DOHH2 (cell line): ENCODE data around the gene PPFIBP2.

Experiments
- H3F3A ChIP-seq: fragments of 200-600 bp; sonication (generic), shearing (Covaris generic); 2 replicates; pipeline ENCODE4 v1.6.0; 2016; ENCODE audit warnings: antibody characterized with exemption, mild to moderate bottlenecking; ENCODE audit not compliant: control insufficient read depth, insufficient read depth
- H3K27ac ChIP-seq: fragments of 200-600 bp; sonication (generic); 2 replicates; pipeline ENCODE4 v1.5.1; 2014; ENCODE audit warnings: low read depth, mild to moderate bottlenecking, low read length, moderate library complexity
- H3K27me3 ChIP-seq: fragments of 200-600 bp; sonication (generic); 2 replicates; pipeline ENCODE4 v1.6.1; 2014; ENCODE audit warnings: mild to moderate bottlenecking, low read length, mixed read lengths; ENCODE audit not compliant: control insufficient read depth
- H3K36me3 ChIP-seq: fragments of 200-600 bp; sonication (generic); 2 replicates; pipeline ENCODE4 v1.6.1; 2014; ENCODE audit warnings: mild to moderate bottlenecking, low read length, moderate library complexity, mixed read lengths; ENCODE audit not compliant: control insufficient read depth
- H3K4me1 ChIP-seq: fragments of 200-600 bp; sonication (generic); 2 replicates; pipeline ENCODE4 v1.6.1; 2014; ENCODE audit warnings: mild to moderate bottlenecking, low read length, mixed read lengths; ENCODE audit not compliant: control insufficient read depth
- H3K4me2 ChIP-seq: fragments of 200-600 bp; sonication (generic); 2 replicates; pipeline ENCODE4 v1.6.0; 2014; ENCODE audit warnings: mild to moderate bottlenecking, low read length, moderate library complexity
- H3K4me3 ChIP-seq: fragments of 200-600 bp; sonication (generic); 2 replicates; pipeline ENCODE4 v1.5.1; 2014; ENCODE audit warnings: mild to moderate bottlenecking, low read length, mixed read lengths
- H3K79me2 ChIP-seq: fragments of 200-600 bp; sonication (generic); 2 replicates; pipeline ENCODE4 v1.6.1; 2014; ENCODE audit warnings: mild to moderate bottlenecking, low read length, mixed read lengths; ENCODE audit not compliant: control insufficient read depth
- H3K9me2 ChIP-seq: fragments of 200-600 bp; sonication (generic); replicated peaks from 2 replicates; pipeline ENCODE4 v1.6.1; 2014; ENCODE audit warnings: mild to moderate bottlenecking, low read length, mixed read lengths; ENCODE audit not compliant: control insufficient read depth
- H3K9me3 ChIP-seq: fragments of 200-600 bp; sonication (generic); 2 replicates; pipeline ENCODE4 v1.6.1; 2014; ENCODE audit warnings: antibody characterized with exemption, low read length, mixed read lengths; ENCODE audit not compliant: control insufficient read depth, insufficient read depth
- H4K20me1 ChIP-seq: fragments of 200-600 bp; sonication (generic); 2 replicates; pipeline ENCODE4 v1.6.0; 2014; ENCODE audit warnings: low read depth, mild to moderate bottlenecking, antibody characterized with exemption, low read length, moderate library complexity; ENCODE audit not compliant: control insufficient read depth, insufficient read depth
- EZH2phosphoT487 ChIP-seq: fragments of 200-600 bp; sonication (generic); IDR thresholded peaks from 2 replicates; pipeline ENCODE4 v1.6.1; 2017; ENCODE audit warnings: borderline replicate concordance, mild to moderate bottlenecking, antibody characterized with exemption, low read length, moderate library complexity, mixed read lengths
- TF ChIP-seq, protein P1 (sequence below): fragments of 200-600 bp; sonication (generic); IDR thresholded peaks from one replicate; pipeline ENCODE4 v1.5.1; 2014; ENCODE audit warnings: antibody characterized with exemption, mild to moderate bottlenecking, low read depth, low read length; ENCODE audit not compliant: poor library complexity, severe bottlenecking

The PPFIBP2 gene

DNA sequence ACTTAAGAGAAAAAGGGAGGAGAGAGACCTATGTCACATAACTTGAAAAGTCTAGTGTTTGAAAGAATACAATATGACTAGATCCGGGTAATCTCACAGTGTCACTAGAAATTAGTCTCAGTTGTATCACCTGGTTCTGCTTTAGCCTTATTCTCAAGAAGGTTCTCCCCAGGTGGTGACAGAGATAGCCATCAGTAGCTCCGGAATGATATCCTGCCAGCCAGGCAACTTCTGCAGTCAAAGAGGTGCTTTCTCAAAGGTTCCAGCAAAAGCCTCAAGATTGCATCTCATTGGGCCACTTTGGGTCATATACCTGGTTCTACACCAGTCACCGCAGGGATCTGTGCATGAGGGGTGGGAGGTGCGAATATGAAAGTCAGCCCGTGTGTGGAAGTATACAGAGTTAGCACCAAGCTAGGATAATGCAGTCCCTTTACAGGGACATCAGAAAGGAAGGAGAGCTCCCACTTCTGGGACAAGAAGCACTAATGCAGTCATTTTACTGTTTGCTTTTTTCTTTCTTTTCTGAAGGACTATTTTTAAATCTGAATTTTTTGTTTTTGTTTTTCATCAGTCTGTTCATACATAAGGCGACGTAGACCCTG is 98.4 kb downstream of the PPFIBP2 start:
- Histone ChIP-seq H3K36me3 (peaks cover 3% of the 10 kb centered on the region; the same call in 1 of the 2 replicates), H4K20me1 (no peaks in the 10 kb centered on the region), H3K79me2 (no peaks in the 10 kb centered on the region), H3K9me3 (no peaks in the 10 kb centered on the region), H3K4me1 (no peaks in the 10 kb centered on the region), H3K9me2 (no peaks in the 10 kb centered on the region), H3K27me3 (no peaks in the 10 kb centered on the region), H3K4me2 (no peak overlapping the region), H3K4me3 (no peak overlapping the region), H3K27ac (no peak overlapping the region), H3F3A (no peaks in the 10 kb centered on the region)
- TF ChIP-seq EZH2phosphoT487 = no peak
- TF ChIP-seq, protein P1, sequence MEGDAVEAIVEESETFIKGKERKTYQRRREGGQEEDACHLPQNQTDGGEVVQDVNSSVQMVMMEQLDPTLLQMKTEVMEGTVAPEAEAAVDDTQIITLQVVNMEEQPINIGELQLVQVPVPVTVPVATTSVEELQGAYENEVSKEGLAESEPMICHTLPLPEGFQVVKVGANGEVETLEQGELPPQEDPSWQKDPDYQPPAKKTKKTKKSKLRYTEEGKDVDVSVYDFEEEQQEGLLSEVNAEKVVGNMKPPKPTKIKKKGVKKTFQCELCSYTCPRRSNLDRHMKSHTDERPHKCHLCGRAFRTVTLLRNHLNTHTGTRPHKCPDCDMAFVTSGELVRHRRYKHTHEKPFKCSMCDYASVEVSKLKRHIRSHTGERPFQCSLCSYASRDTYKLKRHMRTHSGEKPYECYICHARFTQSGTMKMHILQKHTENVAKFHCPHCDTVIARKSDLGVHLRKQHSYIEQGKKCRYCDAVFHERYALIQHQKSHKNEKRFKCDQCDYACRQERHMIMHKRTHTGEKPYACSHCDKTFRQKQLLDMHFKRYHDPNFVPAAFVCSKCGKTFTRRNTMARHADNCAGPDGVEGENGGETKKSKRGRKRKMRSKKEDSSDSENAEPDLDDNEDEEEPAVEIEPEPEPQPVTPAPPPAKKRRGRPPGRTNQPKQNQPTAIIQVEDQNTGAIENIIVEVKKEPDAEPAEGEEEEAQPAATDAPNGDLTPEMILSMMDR = no peak

DNA sequence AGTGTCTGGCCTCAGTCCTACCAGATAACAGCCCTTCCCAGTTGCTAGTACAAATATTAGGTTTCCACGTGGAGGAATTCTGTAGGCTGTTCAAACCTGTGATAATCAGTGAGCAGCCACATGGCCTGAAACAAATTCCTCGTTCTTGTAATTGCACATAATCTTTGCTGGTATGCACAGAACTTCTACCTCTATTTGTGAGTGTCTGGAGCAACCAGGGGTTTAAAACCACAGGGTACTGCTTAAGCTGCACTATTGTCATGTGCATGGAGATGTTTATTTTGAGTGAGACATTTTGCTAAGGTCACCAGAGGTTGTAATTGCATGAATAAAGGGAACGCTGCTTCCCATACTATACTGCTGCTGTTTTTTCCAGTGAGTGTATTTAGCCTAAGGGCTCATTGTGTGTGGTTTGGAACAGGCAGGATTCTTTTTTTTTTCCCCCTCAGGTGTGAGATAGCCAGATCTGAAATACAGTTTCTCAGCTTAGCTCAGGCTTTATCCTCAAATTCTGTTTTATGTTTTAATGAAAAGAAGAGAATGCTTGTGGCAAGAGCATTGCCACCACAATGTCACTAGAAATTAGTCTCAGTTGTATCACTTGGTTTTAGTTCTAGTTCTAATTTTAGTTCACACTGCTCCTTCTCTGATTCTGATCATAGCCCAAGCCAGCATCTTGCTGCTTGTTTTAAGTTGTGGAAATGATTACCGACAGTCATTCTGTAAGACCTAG is 99.0 kb downstream of the PPFIBP2 start:
- peaks cover 3% of the 10 kb centered on the region; the same call in 1 of the 2 replicates for H3K36me3 ChIP-seq
- H3K4me2 ChIP-seq = no peak overlapping the region

DNA sequence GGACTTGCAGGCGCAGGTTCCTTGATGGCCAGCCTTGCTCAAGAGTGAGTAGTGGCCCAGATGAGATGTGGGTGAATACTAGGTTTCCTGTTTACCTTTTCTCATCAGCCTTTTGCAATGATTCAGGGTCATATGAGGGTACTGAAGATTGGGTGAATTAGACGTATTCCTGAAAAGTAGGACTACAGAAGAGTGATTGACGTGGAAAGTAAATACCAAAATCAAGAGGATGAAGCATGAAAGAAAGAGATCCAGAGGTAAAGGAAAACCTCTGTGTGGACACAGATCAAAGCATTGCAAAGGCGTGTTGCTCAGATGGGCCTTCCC is 99.6 kb downstream of the PPFIBP2 start:
- Histone ChIP-seq H3K27me3 (no peaks in the 10 kb centered on the region), H3K27ac (no peak overlapping the region), H3K36me3 (peaks cover 3% of the 10 kb centered on the region; the same call in 1 of the 2 replicates), H3K4me2 (no peak overlapping the region), H3K9me2 (no peaks in the 10 kb centered on the region), H4K20me1 (no peaks in the 10 kb centered on the region), H3K4me1 (no peaks in the 10 kb centered on the region), H3F3A (no peaks in the 10 kb centered on the region), H3K9me3 (no peaks in the 10 kb centered on the region), H3K4me3 (no peak overlapping the region), H3K79me2 (no peaks in the 10 kb centered on the region)
- TF ChIP-seq, protein P1 = no peak
- TF ChIP-seq EZH2phosphoT487 = no peak

More for the DNA sequence above, 99.0 kb downstream of the PPFIBP2 start:
- Histone ChIP-seq H3K79me2 (no peaks in the 10 kb centered on the region), H3K9me3 (no peaks in the 10 kb centered on the region), H3K27me3 (no peaks in the 10 kb centered on the region), H4K20me1 (no peaks in the 10 kb centered on the region), H3F3A (no peaks in the 10 kb centered on the region), H3K4me3 (no peak overlapping the region), H3K27ac (no peak overlapping the region), H3K4me1 (no peaks in the 10 kb centered on the region), H3K9me2 (no peaks in the 10 kb centered on the region)
- TF ChIP-seq EZH2phosphoT487 = no peak
- TF ChIP-seq, protein P1 = no peak
